ENCODE data around the gene FAM219A.

GRCh38 chr9:34369636-34370035, 88.7 kb downstream of the FAM219A start:
- TF ChIP-seq POLR2A (IDR thresholded peaks at IDR 0.05) (no peak), CTCF (IDR thresholded peaks at IDR 0.05) (no peak)

Data from upper lobe of left lung (tissue), 4 donors.